Lower leg skin (tissue), 3 donors: ENCODE measurements around the gene SLC26A11.

Experiments
- POLR2A ChIP-seq, 2 donors: fragments of 450-650 bp; IDR thresholded peaks; one replicate each; pipeline ENCODE4 v1.6.1; 2016 to 2017; ENCODE audit warnings: antibody characterized with exemption in 2 of 2, mild to moderate bottlenecking in 1 of 2, moderate library complexity in 1 of 2
- TF ChIP-seq, protein P1 (sequence below), 3 donors: fragments of 450-650 bp; IDR thresholded peaks; one replicate each; pipeline ENCODE4 v1.5.1; 2016; ENCODE audit warnings: antibody characterized with exemption in 3 of 3, mild to moderate bottlenecking in 3 of 3, moderate library complexity in 2 of 3

DNA sequence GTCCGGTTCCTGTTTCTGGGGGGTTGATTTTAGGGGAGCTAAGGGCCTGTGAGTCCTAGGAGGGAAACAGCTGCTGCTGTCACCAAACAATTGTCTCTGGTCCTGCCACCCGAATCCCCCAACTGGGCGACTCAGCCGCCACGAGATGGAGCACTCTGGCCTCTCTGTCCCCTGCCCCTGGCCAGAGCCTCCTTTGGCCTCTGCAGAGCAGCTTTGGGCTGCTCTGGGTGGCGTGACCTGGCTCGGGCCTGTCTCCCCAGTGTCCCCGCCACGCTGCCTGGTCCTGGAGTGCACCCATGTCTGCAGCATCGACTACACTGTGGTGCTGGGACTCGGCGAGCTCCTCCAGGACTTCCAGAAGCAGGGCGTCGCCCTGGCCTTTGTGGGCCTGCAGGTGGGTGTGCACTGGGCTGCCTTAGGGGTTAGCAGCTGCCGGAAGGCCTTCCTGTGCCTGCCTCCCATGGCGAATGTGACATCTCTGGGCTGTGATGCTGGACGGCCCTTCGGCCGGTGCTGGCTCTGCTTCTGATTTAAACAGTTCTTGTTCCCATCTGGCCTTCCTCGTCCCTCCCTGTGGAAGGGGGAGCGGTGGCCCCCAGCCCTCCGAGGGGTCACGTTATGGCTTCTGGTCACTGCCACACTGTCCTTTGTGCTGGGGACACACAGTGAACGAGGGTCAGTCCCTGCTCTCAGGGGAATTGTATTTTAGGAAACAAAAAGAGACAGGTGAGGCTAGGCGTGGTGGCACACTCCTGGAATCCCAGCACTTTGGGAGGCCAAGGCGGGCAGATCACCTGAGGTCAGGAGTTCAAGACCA is 28.9 kb downstream of the SLC26A11 start:
- TF ChIP-seq, protein P1, sequence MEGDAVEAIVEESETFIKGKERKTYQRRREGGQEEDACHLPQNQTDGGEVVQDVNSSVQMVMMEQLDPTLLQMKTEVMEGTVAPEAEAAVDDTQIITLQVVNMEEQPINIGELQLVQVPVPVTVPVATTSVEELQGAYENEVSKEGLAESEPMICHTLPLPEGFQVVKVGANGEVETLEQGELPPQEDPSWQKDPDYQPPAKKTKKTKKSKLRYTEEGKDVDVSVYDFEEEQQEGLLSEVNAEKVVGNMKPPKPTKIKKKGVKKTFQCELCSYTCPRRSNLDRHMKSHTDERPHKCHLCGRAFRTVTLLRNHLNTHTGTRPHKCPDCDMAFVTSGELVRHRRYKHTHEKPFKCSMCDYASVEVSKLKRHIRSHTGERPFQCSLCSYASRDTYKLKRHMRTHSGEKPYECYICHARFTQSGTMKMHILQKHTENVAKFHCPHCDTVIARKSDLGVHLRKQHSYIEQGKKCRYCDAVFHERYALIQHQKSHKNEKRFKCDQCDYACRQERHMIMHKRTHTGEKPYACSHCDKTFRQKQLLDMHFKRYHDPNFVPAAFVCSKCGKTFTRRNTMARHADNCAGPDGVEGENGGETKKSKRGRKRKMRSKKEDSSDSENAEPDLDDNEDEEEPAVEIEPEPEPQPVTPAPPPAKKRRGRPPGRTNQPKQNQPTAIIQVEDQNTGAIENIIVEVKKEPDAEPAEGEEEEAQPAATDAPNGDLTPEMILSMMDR (IDR thresholded peaks at IDR 0.05): no peak
- TF ChIP-seq POLR2A (IDR thresholded peaks at IDR 0.05): no peak
